Transverse colon (tissue), 4 donors: ENCODE data around the gene TENM4.

Experiments
- EP300 ChIP-seq: sonication (generic); formaldehyde crosslinking; IDR thresholded peaks from one replicate; pipeline ENCODE4 v1.6.1; 2017; ENCODE audit warnings: antibody characterized with exemption, low read depth
- POLR2A ChIP-seq: fragments of 450-650 bp; IDR thresholded peaks from one replicate; pipeline ENCODE4 v1.6.1; 2016; ENCODE audit warnings: antibody characterized with exemption, mild to moderate bottlenecking, moderate library complexity
- POLR2AphosphoS5 ChIP-seq, 3 donors: sonication (generic); formaldehyde crosslinking; IDR thresholded peaks; one replicate each; pipeline ENCODE4 v1.6.1; 2016; ENCODE audit warnings: antibody characterized with exemption in 3 of 3
- TF ChIP-seq, protein P1 (sequence below), 5 experiments: fragments of 200-600 bp in 3 of 5; fragments of 450-650 bp in 2 of 5; sonication (generic) in 3 of 5; IDR thresholded peaks; 1 replicate in 2 of 5; 2 replicates in 3 of 5; pipeline ENCODE4 v1.5.1; 2016 to 2017; ENCODE audit warnings: antibody characterized with exemption in 5 of 5, inconsistent platforms in 3 of 5, mild to moderate bottlenecking in 2 of 5, moderate library complexity in 1 of 5

- TF ChIP-seq, protein P1, sequence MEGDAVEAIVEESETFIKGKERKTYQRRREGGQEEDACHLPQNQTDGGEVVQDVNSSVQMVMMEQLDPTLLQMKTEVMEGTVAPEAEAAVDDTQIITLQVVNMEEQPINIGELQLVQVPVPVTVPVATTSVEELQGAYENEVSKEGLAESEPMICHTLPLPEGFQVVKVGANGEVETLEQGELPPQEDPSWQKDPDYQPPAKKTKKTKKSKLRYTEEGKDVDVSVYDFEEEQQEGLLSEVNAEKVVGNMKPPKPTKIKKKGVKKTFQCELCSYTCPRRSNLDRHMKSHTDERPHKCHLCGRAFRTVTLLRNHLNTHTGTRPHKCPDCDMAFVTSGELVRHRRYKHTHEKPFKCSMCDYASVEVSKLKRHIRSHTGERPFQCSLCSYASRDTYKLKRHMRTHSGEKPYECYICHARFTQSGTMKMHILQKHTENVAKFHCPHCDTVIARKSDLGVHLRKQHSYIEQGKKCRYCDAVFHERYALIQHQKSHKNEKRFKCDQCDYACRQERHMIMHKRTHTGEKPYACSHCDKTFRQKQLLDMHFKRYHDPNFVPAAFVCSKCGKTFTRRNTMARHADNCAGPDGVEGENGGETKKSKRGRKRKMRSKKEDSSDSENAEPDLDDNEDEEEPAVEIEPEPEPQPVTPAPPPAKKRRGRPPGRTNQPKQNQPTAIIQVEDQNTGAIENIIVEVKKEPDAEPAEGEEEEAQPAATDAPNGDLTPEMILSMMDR (IDR thresholded peaks at IDR 0.05), result no peak
- no peak for TF ChIP-seq POLR2A
- no peak for TF ChIP-seq POLR2AphosphoS5 (IDR thresholded peaks at IDR 0.05)
- no peak for TF ChIP-seq EP300
Observed at GRCh38 chr11:79070518-79070917, 370.3 kb downstream of the TENM4 start.
